22Rv1 (cell line): Measurements from ENCODE around the gene TRIP11.

ENCODE experiments used
- ZFX ChIP-seq: fragments of 450-650 bp; IDR thresholded peaks from 2 replicates; pipeline ENCODE4 v1.6.1; 2017; ENCODE audit warnings: antibody characterized with exemption, borderline replicate concordance
- TF ChIP-seq, protein P1 (sequence below): fragments of 450-650 bp; IDR thresholded peaks from 2 replicates; pipeline ENCODE4 v1.5.1; 2017; ENCODE audit warnings: mild to moderate bottlenecking

DNA sequence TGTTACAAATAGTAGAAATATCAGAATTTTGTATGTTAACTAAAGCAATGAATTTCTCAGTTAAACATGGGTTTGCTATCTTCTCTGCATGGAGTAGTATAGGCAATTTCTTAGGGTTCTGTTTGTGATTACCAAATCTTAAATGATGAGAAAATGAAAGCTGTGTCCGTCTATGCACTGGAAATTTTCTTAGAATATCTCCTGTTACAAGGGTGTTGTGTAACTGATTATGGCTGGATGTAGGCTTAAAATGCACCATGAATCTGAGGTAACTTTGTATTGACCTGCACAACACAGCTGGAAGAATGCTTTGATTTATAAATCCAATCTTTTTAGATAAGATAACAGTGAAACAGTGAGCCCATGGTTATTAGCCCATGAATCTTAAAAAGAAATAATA lies 17.8 kb downstream of the TRIP11 start:
- TF ChIP-seq, protein P1, sequence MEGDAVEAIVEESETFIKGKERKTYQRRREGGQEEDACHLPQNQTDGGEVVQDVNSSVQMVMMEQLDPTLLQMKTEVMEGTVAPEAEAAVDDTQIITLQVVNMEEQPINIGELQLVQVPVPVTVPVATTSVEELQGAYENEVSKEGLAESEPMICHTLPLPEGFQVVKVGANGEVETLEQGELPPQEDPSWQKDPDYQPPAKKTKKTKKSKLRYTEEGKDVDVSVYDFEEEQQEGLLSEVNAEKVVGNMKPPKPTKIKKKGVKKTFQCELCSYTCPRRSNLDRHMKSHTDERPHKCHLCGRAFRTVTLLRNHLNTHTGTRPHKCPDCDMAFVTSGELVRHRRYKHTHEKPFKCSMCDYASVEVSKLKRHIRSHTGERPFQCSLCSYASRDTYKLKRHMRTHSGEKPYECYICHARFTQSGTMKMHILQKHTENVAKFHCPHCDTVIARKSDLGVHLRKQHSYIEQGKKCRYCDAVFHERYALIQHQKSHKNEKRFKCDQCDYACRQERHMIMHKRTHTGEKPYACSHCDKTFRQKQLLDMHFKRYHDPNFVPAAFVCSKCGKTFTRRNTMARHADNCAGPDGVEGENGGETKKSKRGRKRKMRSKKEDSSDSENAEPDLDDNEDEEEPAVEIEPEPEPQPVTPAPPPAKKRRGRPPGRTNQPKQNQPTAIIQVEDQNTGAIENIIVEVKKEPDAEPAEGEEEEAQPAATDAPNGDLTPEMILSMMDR = no peak
- TF ChIP-seq ZFX = no peak
